Karpas-422 (cell line): ENCODE results near the gene LUC7L. TPM values are rescaled to one million over a fixed set of nuclear protein-coding genes. Genes with fewer than 3 reads are reported as not detected.

Experiments
- DNase-seq: peaks from one replicate; pipeline ENCODE4 v3.0.0-alpha.2; 2015
- H2AFZ ChIP-seq: fragments of 200-600 bp; sonication (generic); 2 replicates; pipeline ENCODE4 v1.6.1; 2014; ENCODE audit warnings: antibody characterized with exemption, low read length, mixed read lengths
- H3K27ac ChIP-seq: fragments of 200-600 bp; sonication (generic); 2 replicates; pipeline ENCODE4 v1.5.1; 2014; ENCODE audit warnings: mild to moderate bottlenecking, low read length, moderate library complexity
- H3K27me3 ChIP-seq: fragments of 200-600 bp; sonication (generic); 2 replicates; pipeline ENCODE4 v1.6.1; 2014; ENCODE audit warnings: low read length, mixed read lengths
- H3K36me3 ChIP-seq: fragments of 200-600 bp; sonication (generic); 2 replicates; pipeline ENCODE4 v1.6.1; 2014; ENCODE audit warnings: low read length, mixed read lengths; ENCODE audit not compliant: insufficient read depth
- H3K4me1 ChIP-seq: fragments of 200-600 bp; sonication (generic); 2 replicates; pipeline ENCODE4 v1.6.1; 2014; ENCODE audit warnings: mild to moderate bottlenecking, low read length, mixed read lengths
- H3K4me2 ChIP-seq: fragments of 200-600 bp; sonication (generic); 2 replicates; pipeline ENCODE4 v1.6.1; 2014; ENCODE audit warnings: low read length, low read depth, mild to moderate bottlenecking; ENCODE audit not compliant: poor library complexity, severe bottlenecking
- H3K4me3 ChIP-seq: fragments of 200-600 bp; sonication (generic); 2 replicates; pipeline ENCODE4 v1.5.1; 2014; ENCODE audit warnings: mild to moderate bottlenecking, antibody characterized with exemption, low read length, mixed read lengths
- H3K79me2 ChIP-seq: fragments of 200-600 bp; sonication (generic); 2 replicates; pipeline ENCODE4 v1.6.1; 2014; ENCODE audit warnings: mild to moderate bottlenecking, low read length, mixed read lengths
- H3K9ac ChIP-seq: fragments of 200-600 bp; sonication (generic); 2 replicates; pipeline ENCODE4 v1.6.0; 2014; ENCODE audit warnings: low read length
- H3K9me2 ChIP-seq: fragments of 200-600 bp; sonication (generic), shearing (Covaris generic); replicated peaks from 2 replicates; pipeline ENCODE4 v1.6.0; 2014; ENCODE audit warnings: mild to moderate bottlenecking, low read length, moderate library complexity; ENCODE audit not compliant: insufficient read depth
- H3K9me3 ChIP-seq: fragments of 300-700, 200-600 bp; sonication (generic); 2 replicates; pipeline ENCODE4 v1.6.1; 2014; ENCODE audit warnings: low read length, mixed read lengths
- H4K20me1 ChIP-seq: fragments of 200-600 bp; sonication (generic); 2 replicates; pipeline ENCODE4 v1.6.1; 2014; ENCODE audit warnings: mild to moderate bottlenecking, antibody characterized with exemption, low read length, low read depth; ENCODE audit not compliant: insufficient read depth
- total RNA-seq: library from RNA; depleted of rRNA; stranded (reverse); fragments of >200 nt; shearing (Covaris generic); gene quantifications from 2 replicates; pipeline ENCODE4 v1.2.3, GENCODE V29; 2014; ENCODE audit warnings: low replicate concordance

The LUC7L gene
- total RNA-seq, 1 experiment from 2014 or later, result 85.6 TPM

DNA sequence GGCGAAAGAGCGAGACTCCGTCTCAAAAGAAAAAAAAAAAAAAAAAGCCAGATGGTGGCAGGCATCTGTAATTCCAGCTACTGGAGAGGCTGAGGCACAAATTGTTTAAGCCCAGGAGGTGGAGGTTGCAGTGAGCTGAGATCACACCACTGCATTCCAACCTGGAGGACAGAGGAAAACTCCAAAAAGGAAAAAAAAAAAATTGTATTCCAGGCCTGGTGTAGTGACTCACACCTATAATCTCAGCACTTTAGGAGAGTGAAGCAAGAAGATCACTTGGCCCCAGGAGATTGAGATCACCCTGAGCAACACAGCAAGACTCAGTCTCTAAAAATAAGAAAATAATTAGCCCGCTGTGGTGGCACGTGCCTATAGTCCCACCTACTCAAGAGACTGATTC is 28.9 kb downstream of the LUC7L start:
- Histone ChIP-seq H4K20me1 (0 out of 2 replicates have a peak, but pooled peaks cover 8% of the 10 kb centered on the region), H3K79me2 (0 out of 2 replicates have a peak, but pooled peaks cover 4% of the 10 kb centered on the region), H3K9me2 (no peaks in the 10 kb centered on the region), H3K4me3 (no peak overlapping the region), H3K27ac (no peak overlapping the region), H3K9me3 (no peaks in the 10 kb centered on the region), H3K4me1 (no peaks in the 10 kb centered on the region), H3K9ac (no peak overlapping the region), H2AFZ (no peak overlapping the region), H3K4me2 (no peak overlapping the region), H3K36me3 (peaks cover 40% of the 10 kb centered on the region), H3K27me3 (no peaks in the 10 kb centered on the region)
- DNase-seq, result no peak

DNA sequence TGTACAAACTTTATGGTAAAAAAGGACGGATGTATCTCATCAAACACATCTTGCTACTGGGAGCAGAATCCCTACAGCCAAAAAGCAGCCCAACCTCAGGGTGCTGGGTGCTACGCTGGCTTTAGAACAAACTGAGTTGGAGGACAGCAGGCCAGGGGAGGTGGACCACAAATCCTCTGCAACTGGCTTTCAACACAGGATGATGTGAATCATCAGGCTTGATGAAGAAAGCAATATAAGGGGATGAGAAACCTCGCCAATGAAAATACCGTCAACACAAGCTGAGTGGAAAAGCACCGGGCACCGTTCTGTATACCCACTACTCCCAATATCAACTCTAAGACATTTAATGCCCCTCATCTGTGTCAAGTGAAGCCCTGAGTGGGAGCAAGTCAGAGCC is 34.7 kb downstream of the LUC7L start:
- 0 out of 2 replicates have a peak, but pooled peaks cover 4% of the 10 kb centered on the region for H4K20me1 ChIP-seq
- H3K9me3 ChIP-seq, result no peaks in the 10 kb centered on the region
- no peak overlapping the region for H3K9ac ChIP-seq
- H3K4me1 ChIP-seq, result no peaks in the 10 kb centered on the region
- DNase-seq, result no peak
- no peak overlapping the region for H3K27ac ChIP-seq
- no peaks in the 10 kb centered on the region for H3K9me2 ChIP-seq
- H3K36me3 ChIP-seq, result peaks cover 42% of the 10 kb centered on the region
- no peaks in the 10 kb centered on the region for H3K27me3 ChIP-seq
- H3K79me2 ChIP-seq, result no peaks in the 10 kb centered on the region
- H3K4me3 ChIP-seq, result no peak overlapping the region
- no peak overlapping the region for H3K4me2 ChIP-seq
- no peak overlapping the region for H2AFZ ChIP-seq

- H3K9me3 ChIP-seq, result no peaks in the 10 kb centered on the region
- H3K79me2 ChIP-seq, result no peaks in the 10 kb centered on the region
- DNase-seq, result no peak
- no peak overlapping the region for H3K4me2 ChIP-seq
- H3K4me1 ChIP-seq, result no peaks in the 10 kb centered on the region
- H3K36me3 ChIP-seq, result peaks cover 45% of the 10 kb centered on the region
- H3K9me2 ChIP-seq, result no peaks in the 10 kb centered on the region
- H4K20me1 ChIP-seq, result 0 out of 2 replicates have a peak, but pooled peaks cover 4% of the 10 kb centered on the region
- H3K9ac ChIP-seq, result no peak overlapping the region
- H3K4me3 ChIP-seq, result no peak overlapping the region
- no peaks in the 10 kb centered on the region for H3K27me3 ChIP-seq
- H2AFZ ChIP-seq, result no peak overlapping the region
- H3K27ac ChIP-seq, result no peak overlapping the region
Measured at GRCh38 chr16:193441-193840, 35.8 kb downstream of the LUC7L start.

DNA sequence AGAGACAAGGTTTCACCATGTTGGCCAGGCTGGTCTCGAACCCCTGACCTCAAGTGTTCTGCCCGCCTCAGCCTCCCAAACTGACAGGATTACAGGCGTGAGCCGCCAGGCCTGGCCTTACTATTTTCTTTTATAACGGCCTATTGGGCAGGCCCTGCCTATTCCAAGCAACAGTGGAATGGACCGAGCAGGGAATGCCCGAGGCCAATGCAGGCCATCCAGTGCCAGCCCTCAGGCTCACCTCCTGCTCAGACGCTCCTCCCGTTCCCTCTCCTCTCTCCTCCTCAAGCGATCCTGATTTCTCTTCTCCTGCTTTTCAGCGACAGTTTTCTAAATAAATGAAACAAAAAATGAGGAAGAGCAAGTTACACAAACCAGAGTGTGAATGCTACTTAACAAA is 36.6 kb downstream of the LUC7L start:
- no peaks in the 10 kb centered on the region for H3K9me3 ChIP-seq
- peaks cover 43% of the 10 kb centered on the region for H3K36me3 ChIP-seq
- H4K20me1 ChIP-seq, result 0 out of 2 replicates have a peak, but pooled peaks cover 3% of the 10 kb centered on the region
- H3K4me1 ChIP-seq, result no peaks in the 10 kb centered on the region
- H3K27ac ChIP-seq, result no peak overlapping the region
- H3K9me2 ChIP-seq, result no peaks in the 10 kb centered on the region
- no peak overlapping the region for H3K4me3 ChIP-seq
- H3K4me2 ChIP-seq, result no peak overlapping the region
- no peaks in the 10 kb centered on the region for H3K79me2 ChIP-seq
- DNase-seq, result no peak
- H3K9ac ChIP-seq, result no peak overlapping the region
- H3K27me3 ChIP-seq, result no peaks in the 10 kb centered on the region
- no peak overlapping the region for H2AFZ ChIP-seq

DNA sequence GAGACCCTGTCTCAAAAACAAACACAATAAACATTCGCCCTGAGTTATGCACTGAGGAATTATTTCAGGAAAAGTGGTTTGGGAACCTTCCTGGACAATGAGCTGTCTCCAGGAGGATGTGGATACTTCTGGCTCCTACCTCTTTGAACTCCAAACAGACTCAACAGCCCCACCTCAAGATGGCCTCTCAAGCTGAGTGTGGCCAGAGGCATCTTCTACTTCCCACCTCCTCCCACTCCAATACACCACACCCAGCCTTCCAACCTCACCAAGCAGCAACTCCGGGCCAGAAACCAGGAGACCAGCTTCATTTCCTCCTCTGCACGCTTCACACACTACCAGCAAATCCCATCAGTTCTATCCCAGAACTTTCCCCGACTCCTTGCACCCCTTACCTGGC is 37.4 kb downstream of the LUC7L start:
- no peak overlapping the region for H3K4me2 ChIP-seq
- no peaks in the 10 kb centered on the region for H3K9me2 ChIP-seq
- no peaks in the 10 kb centered on the region for H3K27me3 ChIP-seq
- no peaks in the 10 kb centered on the region for H3K4me1 ChIP-seq
- no peaks in the 10 kb centered on the region for H4K20me1 ChIP-seq
- no peak overlapping the region for H3K4me3 ChIP-seq
- H3K9ac ChIP-seq, result no peak overlapping the region
- no peak for DNase-seq
- no peak overlapping the region for H2AFZ ChIP-seq
- no peaks in the 10 kb centered on the region for H3K9me3 ChIP-seq
- H3K36me3 ChIP-seq, result peaks cover 41% of the 10 kb centered on the region; the same call in 1 of the 2 replicates
- H3K79me2 ChIP-seq, result no peaks in the 10 kb centered on the region
- H3K27ac ChIP-seq, result no peak overlapping the region

DNA sequence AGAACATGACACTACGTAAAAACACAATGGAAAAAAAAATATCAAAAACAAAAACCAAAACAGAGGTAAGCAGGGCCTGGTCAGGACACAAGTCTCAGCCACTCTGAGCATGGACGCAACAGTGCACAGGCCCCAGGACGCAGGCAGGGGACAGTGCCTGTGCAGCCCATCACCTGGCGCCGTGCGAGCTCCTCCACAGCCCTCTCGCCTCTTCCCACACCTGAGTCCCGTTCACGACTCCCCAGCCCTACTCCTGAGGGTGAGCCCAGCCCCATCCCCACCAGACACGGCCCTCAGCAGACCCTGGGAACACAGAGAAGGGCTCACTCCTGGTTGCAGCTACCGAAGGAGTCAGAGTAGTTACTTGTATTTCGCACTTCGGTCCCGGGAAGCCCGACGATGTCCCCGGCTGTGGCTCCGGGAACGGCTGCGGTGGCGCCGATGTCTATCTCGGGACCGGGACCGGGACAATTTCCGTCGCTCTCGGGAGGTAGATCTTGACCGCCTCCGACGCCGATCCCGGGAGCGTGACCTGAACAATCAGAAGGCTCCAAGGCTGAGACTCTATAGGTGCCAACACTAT is 39.6 kb downstream of the LUC7L start:
- no peaks in the 10 kb centered on the region for H3K9me2 ChIP-seq
- H3K79me2 ChIP-seq, result no peaks in the 10 kb centered on the region
- no peak overlapping the region for H2AFZ ChIP-seq
- H3K4me3 ChIP-seq, result no peak overlapping the region
- no peak overlapping the region for H3K4me2 ChIP-seq
- no peaks in the 10 kb centered on the region for H3K9me3 ChIP-seq
- no peak overlapping the region for H3K9ac ChIP-seq
- H3K27me3 ChIP-seq, result no peaks in the 10 kb centered on the region
- no peaks in the 10 kb centered on the region for H4K20me1 ChIP-seq
- H3K36me3 ChIP-seq, result peaks cover 36% of the 10 kb centered on the region; the same call in 1 of the 2 replicates
- H3K27ac ChIP-seq, result no peak overlapping the region
- no peak for DNase-seq
- no peaks in the 10 kb centered on the region for H3K4me1 ChIP-seq

DNA sequence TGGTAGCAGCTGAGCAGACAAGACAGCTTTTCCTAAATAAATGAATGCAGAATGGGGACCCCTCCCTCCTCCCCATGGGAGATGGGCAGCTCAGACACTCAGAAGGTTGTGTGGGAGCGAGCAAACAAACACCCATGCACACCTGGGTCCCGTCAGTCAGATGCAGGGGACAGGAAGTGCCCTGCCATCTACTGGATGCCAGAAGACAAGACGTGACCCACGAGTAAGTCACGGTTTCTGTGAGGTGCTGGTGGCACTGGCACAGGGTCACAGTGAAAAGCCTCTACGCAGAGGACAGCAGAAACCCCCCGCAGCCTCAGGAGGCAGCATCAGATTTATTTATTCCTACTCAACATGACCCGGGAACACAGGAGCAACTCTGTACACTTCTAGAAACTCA is 40.6 kb downstream of the LUC7L start:
- Histone ChIP-seq H3K4me1 (no peaks in the 10 kb centered on the region), H3K27me3 (no peaks in the 10 kb centered on the region), H3K27ac (no peak overlapping the region), H2AFZ (no peak overlapping the region), H3K9ac (no peak overlapping the region), H3K36me3 (peaks cover 30% of the 10 kb centered on the region; the same call in 1 of the 2 replicates), H3K4me2 (no peak overlapping the region), H3K4me3 (no peak overlapping the region), H3K9me2 (no peaks in the 10 kb centered on the region), H4K20me1 (no peaks in the 10 kb centered on the region), H3K79me2 (no peaks in the 10 kb centered on the region), H3K9me3 (no peaks in the 10 kb centered on the region)
- DNase-seq, result peak; percentile 65

DNA sequence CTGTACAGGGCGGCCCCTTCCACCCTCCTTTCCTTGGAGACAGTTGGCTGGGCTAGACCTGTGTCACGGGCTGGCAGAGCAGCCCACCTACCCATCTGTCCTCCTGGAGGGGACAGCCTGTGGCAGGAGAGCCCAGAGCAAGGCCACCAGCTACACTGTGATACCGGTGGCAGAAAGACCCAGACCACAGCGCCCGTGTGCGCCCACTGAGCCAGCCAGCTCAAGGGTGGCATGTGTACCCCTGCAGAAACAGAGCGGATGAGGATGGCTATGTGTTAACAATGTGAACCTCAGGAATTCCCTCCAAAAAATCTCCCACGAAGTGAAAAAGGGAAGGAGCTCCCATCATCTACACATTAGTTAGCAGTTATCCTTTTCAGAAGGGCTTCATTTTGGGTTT is 41.9 kb downstream of the LUC7L start:
- no peak overlapping the region for H3K4me2 ChIP-seq
- no peaks in the 10 kb centered on the region for H3K4me1 ChIP-seq
- no peak overlapping the region for H2AFZ ChIP-seq
- no peaks in the 10 kb centered on the region for H3K9me3 ChIP-seq
- no peak for DNase-seq
- H3K27ac ChIP-seq, result no peak overlapping the region
- H3K4me3 ChIP-seq, result no peak overlapping the region
- peaks cover 25% of the 10 kb centered on the region; the same call in 1 of the 2 replicates for H3K36me3 ChIP-seq
- no peak overlapping the region for H3K9ac ChIP-seq
- no peaks in the 10 kb centered on the region for H3K27me3 ChIP-seq
- no peaks in the 10 kb centered on the region for H3K79me2 ChIP-seq
- H3K9me2 ChIP-seq, result no peaks in the 10 kb centered on the region
- H4K20me1 ChIP-seq, result no peaks in the 10 kb centered on the region
